Measurements from ENCODE around the gene FNIP2. TPM values are rescaled to one million over a fixed set of nuclear protein-coding genes. Genes with fewer than 3 reads are reported as not detected.

FNIP2 gene
- total and polyA plus RNA-seq, 9 of the 15 experiments (the other 6 are each of a cell fraction or from before 2014, with no cell fraction given) = 1.7 to 15.5 (median 8.3) TPM

GRCh38 chr4:158722291-158722916 is 46.4 kb upstream of the FNIP2 start (continued):
- no peak for TF ChIP-seq BRCA1 (IDR thresholded peaks at IDR 0.05)
- no peak for TF ChIP-seq BRCA1 (CRISPR knock-in tag; IDR thresholded peaks at IDR 0.05)
- no peak for TF ChIP-seq KLF6 (CRISPR knock-in tag; IDR thresholded peaks at IDR 0.05; ENCODE audit: borderline replicate concordance)
- TF ChIP-seq DLX4 (CRISPR knock-in tag; IDR thresholded peaks at IDR 0.05) = no peak
- TF ChIP-seq SUPT5H (IDR thresholded peaks at IDR 0.05) = no peak
- no peak for TF ChIP-seq SNIP1 (IDR thresholded peaks at IDR 0.05; ENCODE audit: low read depth)
- TF ChIP-seq POLR2G (IDR thresholded peaks at IDR 0.05; ENCODE audit: low read depth, low read length) = no peak
- TF ChIP-seq UBTF (IDR thresholded peaks at IDR 0.05; ENCODE audit: borderline replicate concordance in 1 of 2, low read depth in 2 of 2, low read length in 2 of 2) = 0 out of 4 replicates have a peak, but pooled peaks of 1 of the 2 experiments have one; percentile 19
- no peak for TF ChIP-seq ZNF174 (CRISPR knock-in tag; IDR thresholded peaks at IDR 0.05)
- no peak for TF ChIP-seq SIN3B (IDR thresholded peaks at IDR 0.05; ENCODE audit: low read depth)
- no peak for TF ChIP-seq FIP1L1 (IDR thresholded peaks at IDR 0.05; ENCODE audit: low read depth, low read length, poor library complexity, severe bottlenecking)
- no peak for TF ChIP-seq PHF21A (IDR thresholded peaks at IDR 0.05; ENCODE audit: borderline replicate concordance, low read depth)
- no peak for TF ChIP-seq ZNF274 (IDR thresholded peaks at IDR 0.05; ENCODE audit: borderline replicate concordance, low read depth, low read length)
- no peak for TF ChIP-seq TFAM (CRISPR knock-in tag; conservative IDR thresholded peaks at IDR 0.05)
- TF ChIP-seq CCNT2 (IDR thresholded peaks at IDR 0.05; ENCODE audit: borderline replicate concordance, extremely low read depth, insufficient read length, low read depth, low read length) = no peak
- no peak for TF ChIP-seq ZBTB43 (CRISPR knock-in tag; IDR thresholded peaks at IDR 0.05)
- TF ChIP-seq IRF9 (tag; IDR thresholded peaks at IDR 0.05) = no peak
- TF ChIP-seq KLF16 (IDR thresholded peaks at IDR 0.05) = no peak
- TF ChIP-seq NFRKB (IDR thresholded peaks at IDR 0.05; ENCODE audit: low read depth) = no peak
- TF ChIP-seq CHCHD3 (CRISPR knock-in tag; IDR thresholded peaks at IDR 0.05) = no peak
- no peak; the same call in 1 of the 2 replicates for TF ChIP-seq ZNF165 (CRISPR knock-in tag; IDR thresholded peaks at IDR 0.05; ENCODE audit: borderline replicate concordance)
- no peak for TF ChIP-seq NEUROD1 (IDR thresholded peaks at IDR 0.05; ENCODE audit: borderline replicate concordance, low read depth, low read length, partially characterized antibody)
- TF ChIP-seq ZNF212 (CRISPR knock-in tag; IDR thresholded peaks at IDR 0.05) = no peak

Data from K562 (cell line).